Stimulated activated CD4-positive, alpha-beta T cell treated with anti-CD3 and anti-CD28 coated beads, Interleukin-2, amount 100 ng/mL, for 48 hours (primary cell): ENCODE measurements around the gene CCDC6.
"Not testable (repeated sequence)": the region's sequence is repeated elsewhere in the genome, so short reads cannot be mapped to it uniquely, and the experiment has no call there.

Source experiments
- DNase-seq, 2 donors: peaks; one replicate each; pipeline ENCODE4 v3.0.0-alpha.2; 2020

Gene CCDC6

GRCh38 chr10:59805014-59805413 is 101.3 kb downstream of the CCDC6 start:
- DNase-seq = peak in 1 of 2 donors; percentile 10

GRCh38 chr10:59804220-59804619 is 102.1 kb downstream of the CCDC6 start:
- no peak for DNase-seq

- DNase-seq = no peak
Observed at GRCh38 chr10:59803714-59804113, 102.6 kb downstream of the CCDC6 start.

- DNase-seq = no peak
Observed at GRCh38 chr10:59801171-59801570, 105.2 kb downstream of the CCDC6 start.

GRCh38 chr10:59799421-59799820 is 106.9 kb downstream of the CCDC6 start:
- DNase-seq = no peak

- DNase-seq = no peak
Observed at GRCh38 chr10:59793919-59794318, 112.4 kb downstream of the CCDC6 start.

GRCh38 chr10:59792812-59793211 is 113.5 kb downstream of the CCDC6 start:
- no peak for DNase-seq

- DNase-seq = no peak
Observed at GRCh38 chr10:59791601-59792000, 114.8 kb downstream of the CCDC6 start.

- not testable (repeated sequence) for DNase-seq
Observed at GRCh38 chr10:59790080-59790479, 116.3 kb downstream of the CCDC6 start.

- DNase-seq = not testable (repeated sequence)
Observed at GRCh38 chr10:59788914-59789313, 117.4 kb downstream of the CCDC6 start.

GRCh38 chr10:59787032-59787431 is 119.3 kb downstream of the CCDC6 start:
- DNase-seq = not testable (repeated sequence)

- not testable (repeated sequence) for DNase-seq
Observed at GRCh38 chr10:59785476-59785875, 120.9 kb downstream of the CCDC6 start.

GRCh38 chr10:59781511-59781910 is 124.8 kb downstream of the CCDC6 start:
- DNase-seq = no peak

- DNase-seq = no peak
Observed at GRCh38 chr10:59779756-59780533, 126.4 kb downstream of the CCDC6 start.

- DNase-seq = no peak
Observed at GRCh38 chr10:59774451-59774850, 131.9 kb downstream of the CCDC6 start.

- DNase-seq = no peak
Observed at GRCh38 chr10:59773088-59773487, 133.3 kb downstream of the CCDC6 start.

- no peak for DNase-seq
Observed at GRCh38 chr10:59771162-59771807, 135.1 kb downstream of the CCDC6 start.

- no peak for DNase-seq
Observed at GRCh38 chr10:59770689-59771088, 135.7 kb downstream of the CCDC6 start.

- no peak for DNase-seq
Observed at GRCh38 chr10:59762505-59762904, 143.9 kb downstream of the CCDC6 start.

- no peak for DNase-seq
Observed at GRCh38 chr10:59757966-59758365, 148.4 kb downstream of the CCDC6 start.

GRCh38 chr10:59754951-59755350 is 151.4 kb downstream of the CCDC6 start:
- DNase-seq = no peak

- no peak for DNase-seq
Observed at GRCh38 chr10:59753267-59753666, 153.1 kb downstream of the CCDC6 start, which contains the start of gene MRLN. TSS of gene MRLN (minus strand) at chr10:59753455.

GRCh38 chr10:59752278-59752940 is 153.9 kb downstream of the CCDC6 start:
- DNase-seq = no peak
